H1 (cell line): ENCODE results near the gene CHTF18. TPM values are rescaled to one million over a fixed set of nuclear protein-coding genes. Genes with fewer than 3 reads are reported as not detected.

Source experiments
- CTCF ChIA-PET: fragments of 300-600 bp; sonication (Branson Sonifier 250); formaldehyde crosslinking; loops from one replicate; lab custom pipeline; 2021; ENCODE audit not compliant: partially characterized antibody; lab: Charles Lee
- POLR2A ChIA-PET: fragments of 300-600 bp; sonication (Branson Sonifier 250); formaldehyde crosslinking; loops from one replicate; lab custom pipeline; 2021; ENCODE audit warnings: inconsistent platforms; ENCODE audit not compliant: partially characterized antibody; lab: Charles Lee
- DNase-seq, 2 experiments: peaks; one replicate each; pipeline versions ENCODE4 v3.0.0 to v3.0.0-alpha.2; 2010 to 2022; ENCODE audit warnings: low spot score in 2 of 2, low read depth in 1 of 2, mixed read lengths in 1 of 2
- FAIRE-seq: peaks from 2 replicates; lab custom pipeline; 2011; peaks lifted over from hg19 to GRCh38; lab: Jason Lieb, UNC
- H2AFZ ChIP-seq: 2 replicates; pipeline ENCODE4 v1.8.1; 2012; ENCODE audit warnings: low read length, inconsistent platforms
- H2AK5ac ChIP-seq: 2 replicates; pipeline ENCODE4 v1.6.1; 2013; ENCODE audit warnings: low read depth, low read length
- H2BK120ac ChIP-seq: replicated peaks from 2 replicates; pipeline ENCODE3; 2013; ENCODE audit warnings: low read depth, low read length, inconsistent platforms
- H2BK12ac ChIP-seq: 2 replicates; pipeline ENCODE4 v1.6.1; 2013; ENCODE audit warnings: low read depth, low read length
- H2BK15ac ChIP-seq: 2 replicates; pipeline ENCODE4 v1.6.1; 2013; ENCODE audit warnings: low read length
- H2BK20ac ChIP-seq: 2 replicates; pipeline ENCODE4 v1.6.1; 2013; ENCODE audit warnings: low read length
- H2BK5ac ChIP-seq: 2 replicates; pipeline ENCODE4 v1.6.1; 2013; ENCODE audit warnings: low read depth, low read length
- H3K14ac ChIP-seq: 2 replicates; pipeline ENCODE4 v1.6.1; 2013; ENCODE audit warnings: inconsistent platforms; ENCODE audit not compliant: insufficient read length
- H3K18ac ChIP-seq: 2 replicates; pipeline ENCODE4 v1.6.1; 2013; ENCODE audit warnings: low read length; ENCODE audit errors: extremely low read depth
- H3K23ac ChIP-seq: 2 replicates; pipeline ENCODE4 v1.6.1; 2013; ENCODE audit warnings: inconsistent platforms; ENCODE audit not compliant: insufficient read length
- H3K23me2 ChIP-seq: 2 replicates; pipeline ENCODE4 v1.6.1; 2013; ENCODE audit warnings: low read depth, low read length
- H3K27ac ChIP-seq: 2 replicates; pipeline ENCODE4 v1.6.1; 2011; ENCODE audit warnings: low read depth, low read length, inconsistent platforms
- H3K27me3 ChIP-seq, 4 experiments: replicated peaks in 1 of 4; 1 replicate in 1 of 4; 2 replicates in 3 of 4; pipeline versions ENCODE4 v1.6.1 to v1.8.1; 2011 to 2013; ENCODE audit warnings: low read length in 3 of 4, mild to moderate bottlenecking in 3 of 4, inconsistent platforms in 2 of 4, mixed read lengths in 2 of 4, moderate library complexity in 1 of 4; ENCODE audit not compliant: control insufficient read depth in 3 of 4, insufficient read depth in 3 of 4; ENCODE audit errors: extremely low read depth in 1 of 4
- H3K36me3 ChIP-seq, 4 experiments: 2 replicates each; pipeline versions ENCODE4 v1.6.1 to v1.8.1; 2011 to 2013; ENCODE audit warnings: mild to moderate bottlenecking in 4 of 4, low read length in 3 of 4, moderate library complexity in 2 of 4, control low read depth in 1 of 4, inconsistent platforms in 1 of 4; ENCODE audit not compliant: insufficient read depth in 4 of 4, control insufficient read depth in 2 of 4
- H3K4ac ChIP-seq: replicated peaks from 2 replicates; pipeline ENCODE3; 2013; ENCODE audit warnings: low read length, low read depth, mixed read lengths, inconsistent platforms; ENCODE audit not compliant: insufficient read length
- H3K4me1 ChIP-seq, 4 experiments: replicated peaks in 1 of 4; 1 replicate in 1 of 4; 2 replicates in 3 of 4; pipeline versions ENCODE4 v1.6.1 to v1.8.1; 2011 to 2013; ENCODE audit warnings: low read length in 3 of 4, inconsistent platforms in 2 of 4, mixed read lengths in 1 of 4; ENCODE audit not compliant: insufficient read depth in 4 of 4, control insufficient read depth in 3 of 4
- H3K4me2 ChIP-seq, 2 experiments: 2 replicates each; pipeline versions ENCODE4 v1.6.1 to v1.8.1; 2011 to 2013; ENCODE audit warnings: low read depth in 2 of 2, low read length in 2 of 2, control low read depth in 1 of 2, inconsistent platforms in 1 of 2, mild to moderate bottlenecking in 1 of 2; ENCODE audit not compliant: insufficient read depth in 1 of 2
- H3K4me3 ChIP-seq, 4 experiments: fragments of 200-600, 300-600 bp in 1 of 4; sonication (generic), shearing (Covaris generic), sonication (Bioruptor Twin) in 1 of 4; 2 replicates each; pipeline versions ENCODE4 v1.5.1 to v1.8.1; 2011 to 2016; ENCODE audit warnings: low read length in 4 of 4, low read depth in 3 of 4, control low read depth in 2 of 4, inconsistent platforms in 2 of 4, mild to moderate bottlenecking in 2 of 4, mixed read lengths in 1 of 4, moderate library complexity in 1 of 4; ENCODE audit not compliant: insufficient read depth in 2 of 4; ENCODE audit errors: extremely low read depth in 1 of 4
- H3K56ac ChIP-seq: replicated peaks from 2 replicates; pipeline ENCODE3; 2013; ENCODE audit warnings: low read depth, mild to moderate bottlenecking, mixed read lengths, low read length, inconsistent platforms; ENCODE audit not compliant: insufficient read length
- H3K79me1 ChIP-seq: 2 replicates; pipeline ENCODE4 v1.6.1; 2013; ENCODE audit warnings: low read depth, low read length, control low read depth
- H3K79me2 ChIP-seq, 2 experiments: 2 replicates each; pipeline versions ENCODE4 v1.6.1 to v1.8.1; 2012 to 2013; ENCODE audit warnings: low read length in 2 of 2, mild to moderate bottlenecking in 2 of 2, inconsistent platforms in 1 of 2; ENCODE audit not compliant: insufficient read depth in 2 of 2, control insufficient read depth in 1 of 2
- H3K9ac ChIP-seq, 4 experiments: replicated peaks in 1 of 4; 1 replicate in 1 of 4; 2 replicates in 3 of 4; pipeline versions ENCODE4 v1.6.1 to v1.8.1; 2011 to 2013; ENCODE audit warnings: low read depth in 3 of 4, low read length in 3 of 4, control low read depth in 2 of 4, mild to moderate bottlenecking in 2 of 4, moderate library complexity in 2 of 4, inconsistent platforms in 1 of 4; ENCODE audit errors: extremely low read depth in 1 of 4
- H3K9me3 ChIP-seq, 2 experiments: 2 replicates each; pipeline versions ENCODE4 v1.6.1 to v1.8.1; 2012 to 2013; ENCODE audit warnings: mild to moderate bottlenecking in 2 of 2, moderate library complexity in 2 of 2, control low read depth in 1 of 2, inconsistent platforms in 1 of 2, low read depth in 1 of 2, low read length in 1 of 2, mixed read lengths in 1 of 2; ENCODE audit not compliant: insufficient read depth in 2 of 2
- H4K20me1 ChIP-seq, 2 experiments: replicated peaks in 1 of 2; 2 replicates each; pipeline versions ENCODE3 to v1.8.1; 2011 to 2013; ENCODE audit warnings: inconsistent platforms in 2 of 2, low read length in 2 of 2, mild to moderate bottlenecking in 1 of 2; ENCODE audit not compliant: insufficient read depth in 2 of 2, control insufficient read depth in 1 of 2
- H4K5ac ChIP-seq: 2 replicates; pipeline ENCODE4 v1.6.1; 2013; ENCODE audit warnings: low read length, low read depth, mixed read lengths, inconsistent platforms; ENCODE audit not compliant: insufficient read length
- H4K8ac ChIP-seq: 2 replicates; pipeline ENCODE4 v1.8.0; 2013; ENCODE audit warnings: mild to moderate bottlenecking, moderate library complexity, low read length, inconsistent platforms; ENCODE audit not compliant: insufficient read depth; ENCODE audit errors: extremely low read depth
- H4K91ac ChIP-seq: replicated peaks from 2 replicates; pipeline ENCODE3; 2013; ENCODE audit warnings: low read length, mixed read lengths, inconsistent platforms; ENCODE audit not compliant: insufficient read length
- CBX5 ChIP-seq: fragments of 300-800, 300-1000 bp; sonication (generic); IDR thresholded peaks from 2 replicates; pipeline ENCODE4 v1.7.1; 2016; ENCODE audit warnings: antibody characterized with exemption, low read length, low read depth
- CHD1 ChIP-seq: IDR thresholded peaks from 2 replicates; pipeline ENCODE4 v1.6.1; 2012; ENCODE audit warnings: low read depth, low read length, improper control_type of control experiment
- E2F6 ChIP-seq: IDR thresholded peaks from 2 replicates; pipeline ENCODE4 v1.6.1; 2012; ENCODE audit warnings: inconsistent platforms
- GABPA ChIP-seq: IDR thresholded peaks from 2 replicates; pipeline ENCODE4 v1.6.1; 2011; ENCODE audit warnings: mild to moderate bottlenecking, low read length, moderate library complexity, borderline replicate concordance; ENCODE audit not compliant: insufficient read depth
- KDM4A ChIP-seq: IDR thresholded peaks from one replicate; pipeline ENCODE4 v1.7.1; 2012; ENCODE audit warnings: low read depth, mild to moderate bottlenecking, moderate library complexity, low read length, inconsistent platforms; ENCODE audit not compliant: severe bottlenecking
- NANOG ChIP-seq: IDR thresholded peaks from 2 replicates; pipeline ENCODE4 v1.6.1; 2011; ENCODE audit warnings: low read length, low read depth, mild to moderate bottlenecking, inconsistent platforms; ENCODE audit not compliant: insufficient read depth, poor library complexity, severe bottlenecking
- RBBP5 ChIP-seq: IDR thresholded peaks from 2 replicates; pipeline ENCODE4 v1.7.1; 2012; ENCODE audit warnings: low read depth, mild to moderate bottlenecking, inconsistent platforms, low read length, moderate library complexity, borderline replicate concordance
- RFX5 ChIP-seq: IDR thresholded peaks from 2 replicates; pipeline ENCODE4 v1.6.1; 2011; ENCODE audit warnings: low read depth, low read length, improper control_type of control experiment, borderline replicate concordance
- SAP30 ChIP-seq: fragments of 300-600 bp; sonication (generic); IDR thresholded peaks from 2 replicates; pipeline ENCODE4 v1.7.1; 2012; ENCODE audit warnings: low read length, moderate library complexity, mild to moderate bottlenecking, inconsistent platforms; ENCODE audit not compliant: insufficient read depth, insufficient replicate concordance
- SRF ChIP-seq: IDR thresholded peaks from 2 replicates; pipeline ENCODE4 v1.6.1; 2011; ENCODE audit warnings: mild to moderate bottlenecking, low read depth, low read length, moderate library complexity
- SUZ12 ChIP-seq: fragments of 200-600 bp; sonication (generic); IDR thresholded peaks from 2 replicates; pipeline ENCODE4 v1.6.1; 2012; ENCODE audit warnings: mild to moderate bottlenecking, inconsistent platforms, low read length, moderate library complexity, mixed read lengths
- YY1 ChIP-seq: IDR thresholded peaks from 2 replicates; pipeline ENCODE4 v1.6.1; 2011; ENCODE audit warnings: low read depth, mild to moderate bottlenecking, low read length
- WGBS, 2 experiments: shearing (Covaris generic) in 1 of 2; methylation state at CpG; one replicate each; pipeline versions ENCODE4 v1.1.6 to v1.1.7; 2013 to 2015; ENCODE audit warnings: low lambda C conversion rate in 2 of 2, mixed read lengths in 2 of 2, inconsistent platforms in 1 of 2, low coverage in 1 of 2, missing lambda C conversion rate in 1 of 2; ENCODE audit not compliant: insufficient replicate concordance in 2 of 2, insufficient coverage in 1 of 2, insufficient read length in 1 of 2; ENCODE audit errors: extremely low coverage in 1 of 2, missing lambda C conversion rate in 1 of 2; 5-methylcytosine and 5-hydroxymethylcytosine counted together
- polyA plus RNA-seq, 7 experiments: library from polyadenylated mRNA; depleted of rRNA in 3 of 7; stranded (reverse) in 5 of 7; unstranded in 2 of 7; fragments of >200 nt in 5 of 7; fragments of 200-250 nt in 2 of 7; gene quantifications; 1 replicate in 5 of 7; 2 replicates in 1 of 7; 4 replicates in 1 of 7; pipeline versions ENCODE4 v1.2.1 to v1.2.3, GENCODE V29; 2011 to 2013; ENCODE audit warnings: missing spikeins in 2 of 7, mixed read lengths in 2 of 7
- total RNA-seq: library from RNA; stranded (reverse); fragmentation: NEBNext Ultra II Directional; extraction: Animal tissue kit (Norgen Biotek cat#: 25700); gene quantifications from 2 replicates; pipeline ENCODE4 v1.2.1, GENCODE V29; 2021

Gene CHTF18
- total and polyA plus RNA-seq, 2 of the 8 experiments (the other 6 are each of a cell fraction or from before 2014, with no cell fraction given) = 75.3 to 104 TPM

- Histone ChIP-seq H2BK12ac (no peak overlapping the region), H4K91ac (no peak overlapping the region), H3K27me3 (no peaks in the 10 kb centered on the region), H3K4ac (no peak overlapping the region), H3K9ac (no peak overlapping the region), H3K27ac (no peak overlapping the region), H3K23ac (no peak overlapping the region), H3K36me3 (no peaks in the 10 kb centered on the region), H3K23me2 (no peaks in the 10 kb centered on the region), H3K79me1 (no peaks in the 10 kb centered on the region), H2BK5ac (no peak overlapping the region), H3K4me2 (no peak overlapping the region), H2AK5ac (no peak overlapping the region), H3K4me1 (0 out of 7 replicates have a peak, but pooled peaks cover 0 to 1% (median 0%) of the 10 kb centered on the region in 4 experiments), H4K20me1 (no peaks in the 10 kb centered on the region), H3K18ac (no peak overlapping the region), H3K9me3 (peaks cover 4 to 54% of the 10 kb centered on the region in 2 experiments; a peak in 3 of 4 replicates), H2BK15ac (no peak overlapping the region), H2BK120ac (no peak overlapping the region), H2BK20ac (no peak overlapping the region), H3K4me3 (no peak overlapping the region), H4K8ac (peak overlapping the region; percentile 77), H3K56ac (no peak overlapping the region), H3K79me2 (no peaks in the 10 kb centered on the region), H2AFZ (no peak overlapping the region), H3K14ac (no peak overlapping the region), H4K5ac (no peak overlapping the region)
- DNase-seq (no peak), FAIRE-seq (no peak)
- CTCF ChIA-PET = no interaction called here
- WGBS, 2 experiments = 93% methylated on average over 35 of the region's 43 CpGs; no CpG with 5 or more reads in 1 of the 2 experiments
- POLR2A ChIA-PET = no interaction called here
- TF ChIP-seq RFX5 (no peak), CHD1 (no peak), KDM4A (no peak), YY1 (no peak), NANOG (no peak), SRF (no peak), E2F6 (no peak), CBX5 (no peak), SAP30 (no peak), GABPA (no peak), SUZ12 (no peak), RBBP5 (no peak)
These were observed 41.9 kb downstream of the CHTF18 start for GRCh38 chr16:830107-830870.
